PFSK-1 (cell line): Measurements from ENCODE around the gene ENO4.

ENCODE experiments used
- POLR2AphosphoS5 ChIP-seq: IDR thresholded peaks from 2 replicates; pipeline ENCODE4 v1.6.1; 2012; ENCODE audit warnings: low read depth, mild to moderate bottlenecking, control low read depth, low read length, moderate library complexity
- SIN3A ChIP-seq: IDR thresholded peaks from 2 replicates; pipeline ENCODE4 v1.6.1; 2012; ENCODE audit warnings: mild to moderate bottlenecking, low read length, moderate library complexity, borderline replicate concordance; ENCODE audit not compliant: insufficient read depth
- TAF1 ChIP-seq: IDR thresholded peaks from 2 replicates; pipeline ENCODE4 v1.6.1; 2012; ENCODE audit warnings: low read length, control low read depth, borderline replicate concordance; ENCODE audit not compliant: insufficient read depth
- TF ChIP-seq, protein P1 (sequence below), 2 experiments: IDR thresholded peaks; 2 replicates each; pipeline versions ENCODE4 v1.6.1 to v1.8.0; 2011 to 2012; ENCODE audit warnings: low read depth in 2 of 2, low read length in 2 of 2, control low read depth in 1 of 2, inconsistent platforms in 1 of 2, mild to moderate bottlenecking in 1 of 2, moderate library complexity in 1 of 2; ENCODE audit not compliant: insufficient read depth in 1 of 2

- TF ChIP-seq, protein P1, sequence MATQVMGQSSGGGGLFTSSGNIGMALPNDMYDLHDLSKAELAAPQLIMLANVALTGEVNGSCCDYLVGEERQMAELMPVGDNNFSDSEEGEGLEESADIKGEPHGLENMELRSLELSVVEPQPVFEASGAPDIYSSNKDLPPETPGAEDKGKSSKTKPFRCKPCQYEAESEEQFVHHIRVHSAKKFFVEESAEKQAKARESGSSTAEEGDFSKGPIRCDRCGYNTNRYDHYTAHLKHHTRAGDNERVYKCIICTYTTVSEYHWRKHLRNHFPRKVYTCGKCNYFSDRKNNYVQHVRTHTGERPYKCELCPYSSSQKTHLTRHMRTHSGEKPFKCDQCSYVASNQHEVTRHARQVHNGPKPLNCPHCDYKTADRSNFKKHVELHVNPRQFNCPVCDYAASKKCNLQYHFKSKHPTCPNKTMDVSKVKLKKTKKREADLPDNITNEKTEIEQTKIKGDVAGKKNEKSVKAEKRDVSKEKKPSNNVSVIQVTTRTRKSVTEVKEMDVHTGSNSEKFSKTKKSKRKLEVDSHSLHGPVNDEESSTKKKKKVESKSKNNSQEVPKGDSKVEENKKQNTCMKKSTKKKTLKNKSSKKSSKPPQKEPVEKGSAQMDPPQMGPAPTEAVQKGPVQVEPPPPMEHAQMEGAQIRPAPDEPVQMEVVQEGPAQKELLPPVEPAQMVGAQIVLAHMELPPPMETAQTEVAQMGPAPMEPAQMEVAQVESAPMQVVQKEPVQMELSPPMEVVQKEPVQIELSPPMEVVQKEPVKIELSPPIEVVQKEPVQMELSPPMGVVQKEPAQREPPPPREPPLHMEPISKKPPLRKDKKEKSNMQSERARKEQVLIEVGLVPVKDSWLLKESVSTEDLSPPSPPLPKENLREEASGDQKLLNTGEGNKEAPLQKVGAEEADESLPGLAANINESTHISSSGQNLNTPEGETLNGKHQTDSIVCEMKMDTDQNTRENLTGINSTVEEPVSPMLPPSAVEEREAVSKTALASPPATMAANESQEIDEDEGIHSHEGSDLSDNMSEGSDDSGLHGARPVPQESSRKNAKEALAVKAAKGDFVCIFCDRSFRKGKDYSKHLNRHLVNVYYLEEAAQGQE (IDR thresholded peaks at IDR 0.05; ENCODE audit: insufficient read depth in 1 of 2, low read depth in 2 of 2, low read length in 2 of 2): no peak
- TF ChIP-seq POLR2AphosphoS5: no peak
- no peak for TF ChIP-seq TAF1
- no peak for TF ChIP-seq SIN3A
These were observed 39.2 kb downstream of the ENO4 start for GRCh38 chr10:116888380-116889055.
